IMR-90 (cell line): Measurements from ENCODE around the gene GMCL1. TPM values are rescaled to one million over a fixed set of nuclear protein-coding genes. Genes with fewer than 3 reads are reported as not detected.

ENCODE experiments used
- ATAC-seq: fragments of 200-7000 bp; cut with Tn5 transposase; 2 replicates; pipeline ENCODE4 v1.9.1; 2020; ENCODE audit warnings: low read depth, mild to moderate bottlenecking, moderate library complexity
- BruUV-seq: library from RNA; stranded (reverse); fragments of 400-500 nt; replicated peaks from 2 replicates; lab custom pipeline; 2021; lab: Mats Ljungman, UMichigan
- CTCF ChIA-PET: fragments of 300-600 bp; formaldehyde crosslinking; extraction: SDS; loops from one replicate; lab custom pipeline; 2021; ENCODE audit warnings: antibody characterized with exemption; lab: Yijun Ruan, JAX
- POLR2A ChIA-PET: fragments of 300-600 bp; sonication (Branson Sonifier 250); formaldehyde crosslinking; loops from one replicate; lab custom pipeline; 2022; ENCODE audit warnings: antibody characterized with exemption; ENCODE audit not compliant: unreplicated experiment; lab: Charles Lee
- DNase-seq: peaks from one replicate; pipeline ENCODE4 v3.0.0; 2013
- H2AFZ ChIP-seq: replicated peaks from 2 replicates; pipeline ENCODE3; 2013; ENCODE audit warnings: low read length, mild to moderate bottlenecking; ENCODE audit not compliant: poor library complexity
- H2AK5ac ChIP-seq: 2 replicates; pipeline ENCODE4 v1.6.1; 2013; ENCODE audit warnings: low read depth, low read length, inconsistent platforms
- H2AK9ac ChIP-seq: replicated peaks from 2 replicates; pipeline ENCODE3; 2013; ENCODE audit warnings: mild to moderate bottlenecking, low read depth, low read length, moderate library complexity; ENCODE audit not compliant: poor library complexity
- H2BK120ac ChIP-seq: 2 replicates; pipeline ENCODE4 v1.6.1; 2013; ENCODE audit warnings: low read depth, low read length, inconsistent platforms
- H2BK15ac ChIP-seq: 3 replicates; pipeline ENCODE4 v1.6.1; 2013; ENCODE audit warnings: low read depth, low read length, inconsistent platforms
- H2BK20ac ChIP-seq: 2 replicates; pipeline ENCODE4 v1.6.1; 2013; ENCODE audit warnings: low read depth, mild to moderate bottlenecking, inconsistent platforms, low read length, moderate library complexity
- H2BK5ac ChIP-seq: 2 replicates; pipeline ENCODE4 v1.6.1; 2013; ENCODE audit warnings: mild to moderate bottlenecking, low read depth, low read length, inconsistent platforms; ENCODE audit not compliant: poor library complexity, severe bottlenecking
- H3K14ac ChIP-seq: replicated peaks from 2 replicates; pipeline ENCODE4 v1.6.1; 2013; ENCODE audit warnings: low read depth, low read length, inconsistent platforms
- H3K18ac ChIP-seq: 2 replicates; pipeline ENCODE4 v1.6.1; 2013; ENCODE audit warnings: low read depth, low read length, control low read depth
- H3K23ac ChIP-seq: 2 replicates; pipeline ENCODE4 v1.6.1; 2013; ENCODE audit warnings: low read depth, low read length, inconsistent platforms
- H3K27ac ChIP-seq: 2 replicates; pipeline ENCODE4 v1.5.1; 2013; ENCODE audit warnings: mild to moderate bottlenecking, control low read depth, low read length; ENCODE audit not compliant: insufficient read depth
- H3K27me3 ChIP-seq: 2 replicates; pipeline ENCODE4 v1.6.1; 2013; ENCODE audit warnings: low read length; ENCODE audit not compliant: control insufficient read depth, insufficient read depth
- H3K36me3 ChIP-seq: 2 replicates; pipeline ENCODE4 v1.6.1; 2013; ENCODE audit warnings: low read length, mixed read lengths; ENCODE audit not compliant: control insufficient read depth, insufficient read depth
- H3K4ac ChIP-seq: 2 replicates; pipeline ENCODE4 v1.6.1; 2013; ENCODE audit warnings: low read depth, low read length, inconsistent platforms
- H3K4me1 ChIP-seq: 2 replicates; pipeline ENCODE4 v1.6.1; 2013; ENCODE audit warnings: low read length, mixed read lengths; ENCODE audit not compliant: control insufficient read depth, insufficient read depth
- H3K4me2 ChIP-seq: 2 replicates; pipeline ENCODE4 v1.6.1; 2013; ENCODE audit warnings: low read depth, mild to moderate bottlenecking, control low read depth, low read length, moderate library complexity
- H3K4me3 ChIP-seq: 2 replicates; pipeline ENCODE4 v1.5.1; 2013; ENCODE audit warnings: low read depth, mild to moderate bottlenecking, control low read depth, low read length, moderate library complexity; ENCODE audit not compliant: insufficient read depth
- H3K56ac ChIP-seq: 2 replicates; pipeline ENCODE4 v1.6.1; 2013; ENCODE audit warnings: low read length, inconsistent platforms; ENCODE audit not compliant: insufficient read depth; ENCODE audit errors: extremely low read depth
- H3K79me1 ChIP-seq, 2 experiments: 2 replicates each; pipeline ENCODE4 v1.6.1; 2013; ENCODE audit warnings: low read length in 2 of 2, inconsistent platforms in 1 of 2, low read depth in 1 of 2
- H3K9ac ChIP-seq: 2 replicates; pipeline ENCODE4 v1.6.1; 2013; ENCODE audit warnings: low read depth, low read length, control low read depth
- H3K9me1 ChIP-seq: 2 replicates; pipeline ENCODE4 v1.6.1; 2013; ENCODE audit warnings: low read length, inconsistent platforms; ENCODE audit not compliant: insufficient read depth
- H3K9me3 ChIP-seq: 2 replicates; pipeline ENCODE4 v1.6.1; 2013; ENCODE audit warnings: low read length; ENCODE audit not compliant: control insufficient read depth, insufficient read depth
- H4K20me1 ChIP-seq: 2 replicates; pipeline ENCODE4 v1.6.1; 2013; ENCODE audit warnings: low read length, inconsistent platforms; ENCODE audit not compliant: insufficient read depth
- H4K5ac ChIP-seq: 2 replicates; pipeline ENCODE4 v1.6.1; 2013; ENCODE audit warnings: mild to moderate bottlenecking, low read depth, low read length, control low read depth
- H4K8ac ChIP-seq, 2 experiments: 2 replicates each; pipeline ENCODE4 v1.6.1; 2013; ENCODE audit warnings: low read depth in 2 of 2, low read length in 2 of 2, control low read depth in 1 of 2, inconsistent platforms in 1 of 2
- H4K91ac ChIP-seq: 2 replicates; pipeline ENCODE4 v1.6.1; 2013; ENCODE audit warnings: low read depth, low read length, inconsistent platforms; ENCODE audit not compliant: insufficient read depth
- CEBPB ChIP-seq: IDR thresholded peaks from 2 replicates; pipeline ENCODE4 v1.6.1; 2012; ENCODE audit warnings: low read depth, low read length, improper control_type of control experiment
- CTCF ChIP-seq: conservative IDR thresholded peaks from 2 replicates; pipeline ENCODE4 v1.5.1; 2012; ENCODE audit warnings: mild to moderate bottlenecking, low read depth, low read length, improper control_type of control experiment
- FOS ChIP-seq: fragments of 150-350 bp; IDR thresholded peaks from 2 replicates; pipeline ENCODE4 v1.6.1; 2016; ENCODE audit warnings: low read depth, low read length
- WGBS, 2 experiments: methylation state at CpG; one replicate each; pipeline versions ENCODE4 v1.1.5 to v1.1.7; 2013; ENCODE audit warnings: missing lambda C conversion rate in 2 of 2; ENCODE audit not compliant: insufficient read length in 1 of 2; ENCODE audit errors: extremely low coverage in 2 of 2; 5-methylcytosine and 5-hydroxymethylcytosine counted together
- dilution Hi-C: fragments of 300-500 bp; cut with HindIII; formaldehyde crosslinking; loops from one replicate; pipeline ENCODE4 v1.14.3; 2018; ENCODE audit warnings: low sequenced_read_pairs; ENCODE audit not compliant: unreplicated experiment
- in situ Hi-C: fragments of 300-500 bp; cut with MboI; formaldehyde crosslinking; loops from 3 replicates; pipeline ENCODE4 v1.14.3; 2019; ENCODE audit warnings: low sequenced_read_pairs, inconsistent platforms, mixed read lengths
- intact Hi-C: fragments of 100-400 bp; cut with micrococcal nuclease; formaldehyde crosslinking; loops from 2 replicates; pipeline ENCODE4 v1.10.0; 2022
- polyA plus RNA-seq, 3 experiments: library from polyadenylated mRNA; depleted of rRNA; stranded (reverse); fragments of >200 nt; gene quantifications; 2 replicates each; pipeline ENCODE4 v1.2.3, GENCODE V29; 2012; ENCODE audit warnings: low replicate concordance in 1 of 3
- total RNA-seq: library from RNA; depleted of rRNA; stranded (reverse); fragments of >200 nt; gene quantifications from 2 replicates; pipeline ENCODE4 v1.2.3, GENCODE V29; 2012

The GMCL1 gene
- total and polyA plus RNA-seq, 2 of the 4 experiments (the other 2 are of a cell fraction): 2.8 to 3.4 TPM

DNA sequence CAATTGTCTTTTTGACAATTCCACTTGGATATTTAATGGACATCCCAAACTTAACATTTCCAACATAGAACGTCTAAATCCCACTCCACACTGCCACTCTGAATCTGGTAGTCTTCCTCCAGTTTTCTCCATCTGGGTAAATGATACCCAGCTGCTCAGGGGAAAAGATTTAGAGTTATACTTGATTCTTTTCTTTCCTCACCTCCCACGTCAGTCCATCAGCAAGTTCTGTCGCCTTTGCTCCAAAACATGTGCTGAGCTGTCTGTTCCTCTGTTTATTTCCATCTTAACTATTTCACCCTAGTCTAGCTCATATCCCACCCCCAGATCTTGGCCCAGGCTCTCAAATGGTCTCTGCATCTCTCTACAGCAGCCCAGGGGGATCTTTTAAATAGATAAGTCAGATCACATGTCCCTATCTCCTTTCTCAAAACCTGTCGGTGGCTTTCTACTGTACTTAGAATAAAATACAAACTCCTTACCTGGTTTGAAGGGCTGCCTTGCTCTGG lies 43.4 kb upstream of the GMCL1 start:
- Histone ChIP-seq H3K14ac (no peak overlapping the region), H4K91ac (no peak overlapping the region), H4K5ac (no peak overlapping the region), H2BK5ac (no peak overlapping the region), H3K23ac (no peak overlapping the region), H4K20me1 (no peaks in the 10 kb centered on the region), H3K4ac (no peak overlapping the region), H2AK5ac (no peak overlapping the region), H2BK20ac (no peak overlapping the region), H3K9me3 (no peaks in the 10 kb centered on the region), H3K27ac (no peak overlapping the region), H2AFZ (no peak overlapping the region), H3K56ac (no peak overlapping the region), H3K4me2 (no peak overlapping the region), H2BK120ac (no peak overlapping the region), H3K9me1 (peaks cover 9% of the 10 kb centered on the region), H3K4me3 (no peak overlapping the region), H3K18ac (no peak overlapping the region), H2AK9ac (no peak overlapping the region), H3K4me1 (peaks cover 14% of the 10 kb centered on the region), H3K79me1 (peaks cover 0 to 7% of the 10 kb centered on the region in 2 experiments; a peak in 1 of 4 replicates), H3K9ac (no peak overlapping the region), H4K8ac (no peak overlapping the region), H2BK15ac (no peak overlapping the region), H3K27me3 (no peaks in the 10 kb centered on the region), H3K36me3 (peaks cover 3% of the 10 kb centered on the region)
- ChIA-PET POLR2A (no interaction called here), CTCF (no interaction called here)
- TF ChIP-seq FOS (no peak), CEBPB (no peak), CTCF (no peak)
- ATAC-seq (no peak), DNase-seq (no peak)
- 93% methylated on average over 2 of the region's 4 CpGs; no CpG with 5 or more reads in 1 of the 2 experiments for WGBS, 2 experiments
- dilution Hi-C loops: no loop called here
- BruUV-seq: no TSS peak
- intact Hi-C loops: no loop called here
- in situ Hi-C loops: no loop called here
